GM12892 (cell line): ENCODE results near the gene NUAK1.

Experiments used
- POLR2A ChIP-seq: IDR thresholded peaks from 2 replicates; pipeline ENCODE4 v1.6.1; 2011; ENCODE audit warnings: low read depth, low read length, control low read depth
- POLR2AphosphoS5 ChIP-seq: IDR thresholded peaks from 2 replicates; pipeline ENCODE4 v1.6.1; 2011; ENCODE audit warnings: low read depth, low read length, control low read depth
- TAF1 ChIP-seq: IDR thresholded peaks from 2 replicates; pipeline ENCODE4 v1.6.1; 2011; ENCODE audit warnings: low read depth, mild to moderate bottlenecking, control low read depth, low read length, borderline replicate concordance

DNA sequence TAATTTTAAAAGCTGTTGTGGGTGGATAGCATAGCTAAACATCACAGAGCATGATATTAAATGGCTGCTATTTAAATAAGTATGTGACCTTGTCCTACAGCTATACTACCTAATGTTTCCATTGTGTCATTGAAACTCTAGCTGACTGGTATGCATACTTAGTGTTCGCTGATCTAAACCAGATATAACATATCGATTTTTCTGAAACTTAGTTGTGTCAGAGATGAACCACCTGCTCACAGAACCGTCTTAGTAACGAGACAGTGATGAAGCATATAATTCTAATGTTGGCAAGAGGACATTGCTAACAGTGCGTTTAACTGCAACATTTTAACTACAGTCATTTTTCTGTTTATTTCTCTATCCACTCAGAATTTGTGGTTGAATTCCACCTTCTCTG is 36.1 kb upstream of the NUAK1 start:
- TF ChIP-seq POLR2A (no peak), POLR2AphosphoS5 (no peak), TAF1 (no peak)
